ENCODE data around the gene WRAP53. TPM values are rescaled to one million over a fixed set of nuclear protein-coding genes. Genes with fewer than 3 reads are reported as not detected.

The WRAP53 gene
- total RNA-seq, 1 donor from 2014 or later: 13.4 TPM

DNA sequence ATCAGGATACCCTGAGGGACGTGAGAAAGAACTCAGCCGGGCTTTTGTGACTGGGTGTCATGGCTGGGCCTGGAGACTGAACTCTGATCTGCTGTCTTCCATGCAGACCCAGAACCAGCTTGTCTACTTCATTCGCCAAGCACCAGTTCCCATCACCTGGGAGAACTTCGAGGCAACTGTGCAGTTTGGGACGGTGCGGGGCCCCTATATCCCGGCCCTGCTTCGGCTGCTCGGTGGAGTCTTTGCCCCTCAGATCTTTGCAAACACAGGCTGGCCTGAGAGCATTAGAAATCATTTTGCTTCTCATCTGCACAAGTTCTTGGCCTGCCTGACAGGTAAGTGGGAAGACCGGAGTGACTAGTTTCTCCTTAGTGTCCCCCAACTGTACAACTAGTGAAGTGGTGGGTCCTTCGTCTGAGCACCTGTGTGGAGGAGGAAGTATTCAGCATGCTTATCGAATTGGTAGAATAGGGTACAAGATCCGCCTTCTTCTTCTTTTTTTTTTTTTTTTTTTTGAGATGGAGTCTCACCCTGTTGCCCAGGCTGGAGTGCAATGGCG lies 44.8 kb downstream of the WRAP53 start:
- TF ChIP-seq, protein P1, sequence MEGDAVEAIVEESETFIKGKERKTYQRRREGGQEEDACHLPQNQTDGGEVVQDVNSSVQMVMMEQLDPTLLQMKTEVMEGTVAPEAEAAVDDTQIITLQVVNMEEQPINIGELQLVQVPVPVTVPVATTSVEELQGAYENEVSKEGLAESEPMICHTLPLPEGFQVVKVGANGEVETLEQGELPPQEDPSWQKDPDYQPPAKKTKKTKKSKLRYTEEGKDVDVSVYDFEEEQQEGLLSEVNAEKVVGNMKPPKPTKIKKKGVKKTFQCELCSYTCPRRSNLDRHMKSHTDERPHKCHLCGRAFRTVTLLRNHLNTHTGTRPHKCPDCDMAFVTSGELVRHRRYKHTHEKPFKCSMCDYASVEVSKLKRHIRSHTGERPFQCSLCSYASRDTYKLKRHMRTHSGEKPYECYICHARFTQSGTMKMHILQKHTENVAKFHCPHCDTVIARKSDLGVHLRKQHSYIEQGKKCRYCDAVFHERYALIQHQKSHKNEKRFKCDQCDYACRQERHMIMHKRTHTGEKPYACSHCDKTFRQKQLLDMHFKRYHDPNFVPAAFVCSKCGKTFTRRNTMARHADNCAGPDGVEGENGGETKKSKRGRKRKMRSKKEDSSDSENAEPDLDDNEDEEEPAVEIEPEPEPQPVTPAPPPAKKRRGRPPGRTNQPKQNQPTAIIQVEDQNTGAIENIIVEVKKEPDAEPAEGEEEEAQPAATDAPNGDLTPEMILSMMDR (IDR thresholded peaks at IDR 0.05): no peak
- H3K4me1 Mint-ChIP-seq (ENCODE audit: unreplicated experiment): no peaks in the 10 kb centered on the region
- DNase-seq (ENCODE audit: extremely low spot score, unreplicated experiment): no peak
- H3K4me3 Mint-ChIP-seq (ENCODE audit: unreplicated experiment): no peak overlapping the region
- H3K36me3 Mint-ChIP-seq (ENCODE audit: unreplicated experiment): no peaks in the 10 kb centered on the region
- H3K9me3 Mint-ChIP-seq (ENCODE audit: unreplicated experiment): no peaks in the 10 kb centered on the region
- H3K27ac Mint-ChIP-seq (ENCODE audit: unreplicated experiment): no peak overlapping the region
- peaks cover 55% of the 10 kb centered on the region for H3K27me3 Mint-ChIP-seq (ENCODE audit: unreplicated experiment)

DNA sequence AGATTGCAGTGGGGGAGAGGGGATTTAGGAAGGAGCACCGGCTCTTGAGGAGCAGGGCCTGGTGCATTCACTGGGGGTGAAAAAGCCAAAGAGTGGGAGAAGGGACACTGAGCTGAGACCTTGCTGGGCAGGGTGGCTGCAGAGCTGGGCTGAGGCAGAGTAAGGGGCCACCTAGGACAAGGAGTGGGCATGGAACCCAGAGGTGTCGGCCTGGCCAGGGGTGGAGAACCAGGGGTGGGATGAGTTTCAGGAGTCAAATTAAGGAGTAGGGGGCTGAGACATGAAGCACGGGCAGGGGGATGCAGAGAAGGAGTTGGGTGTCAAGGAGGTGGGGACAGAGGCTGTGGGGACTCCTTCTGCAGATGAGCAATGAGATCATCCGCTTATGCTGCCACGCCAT lies 49.3 kb downstream of the WRAP53 start:
- Mint-ChIP-seq H3K36me3 (ENCODE audit: unreplicated experiment) (no peaks in the 10 kb centered on the region), H3K27me3 (ENCODE audit: unreplicated experiment) (peaks cover 56% of the 10 kb centered on the region), H3K27ac (ENCODE audit: unreplicated experiment) (no peak overlapping the region), H3K9me3 (ENCODE audit: unreplicated experiment) (no peaks in the 10 kb centered on the region), H3K4me3 (ENCODE audit: unreplicated experiment) (no peak overlapping the region), H3K4me1 (ENCODE audit: unreplicated experiment) (no peaks in the 10 kb centered on the region)
- no peak for DNase-seq (ENCODE audit: extremely low spot score, unreplicated experiment)
- TF ChIP-seq, protein P1 (IDR thresholded peaks at IDR 0.05): no peak

DNA sequence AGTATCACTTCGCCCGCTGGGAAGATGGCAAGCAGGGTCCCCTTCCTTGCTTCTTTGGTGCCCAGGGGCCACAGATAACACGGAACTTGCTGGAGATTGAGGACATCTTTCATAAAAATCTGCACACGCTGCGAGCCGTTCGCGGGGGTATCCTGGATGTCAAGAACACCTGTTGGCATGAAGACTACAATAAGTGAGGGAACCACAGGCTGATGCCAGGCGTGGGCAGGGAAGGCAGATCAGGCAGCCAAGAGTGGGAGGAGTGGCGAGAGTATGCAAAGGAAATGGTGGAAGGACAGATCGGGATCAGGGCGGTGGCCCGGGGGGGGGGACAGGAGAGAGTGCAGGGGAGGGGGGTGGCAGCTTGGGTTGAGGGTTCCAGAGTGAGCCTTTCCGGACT lies 51.5 kb downstream of the WRAP53 start:
- Mint-ChIP-seq H3K27me3 (ENCODE audit: unreplicated experiment) (peaks cover 37% of the 10 kb centered on the region), H3K27ac (ENCODE audit: unreplicated experiment) (no peak overlapping the region), H3K9me3 (ENCODE audit: unreplicated experiment) (no peaks in the 10 kb centered on the region), H3K4me3 (ENCODE audit: unreplicated experiment) (no peak overlapping the region), H3K36me3 (ENCODE audit: unreplicated experiment) (no peaks in the 10 kb centered on the region), H3K4me1 (ENCODE audit: unreplicated experiment) (no peaks in the 10 kb centered on the region)
- no peak for DNase-seq (ENCODE audit: extremely low spot score, unreplicated experiment)
- TF ChIP-seq, protein P1 (IDR thresholded peaks at IDR 0.05): no peak

DNA sequence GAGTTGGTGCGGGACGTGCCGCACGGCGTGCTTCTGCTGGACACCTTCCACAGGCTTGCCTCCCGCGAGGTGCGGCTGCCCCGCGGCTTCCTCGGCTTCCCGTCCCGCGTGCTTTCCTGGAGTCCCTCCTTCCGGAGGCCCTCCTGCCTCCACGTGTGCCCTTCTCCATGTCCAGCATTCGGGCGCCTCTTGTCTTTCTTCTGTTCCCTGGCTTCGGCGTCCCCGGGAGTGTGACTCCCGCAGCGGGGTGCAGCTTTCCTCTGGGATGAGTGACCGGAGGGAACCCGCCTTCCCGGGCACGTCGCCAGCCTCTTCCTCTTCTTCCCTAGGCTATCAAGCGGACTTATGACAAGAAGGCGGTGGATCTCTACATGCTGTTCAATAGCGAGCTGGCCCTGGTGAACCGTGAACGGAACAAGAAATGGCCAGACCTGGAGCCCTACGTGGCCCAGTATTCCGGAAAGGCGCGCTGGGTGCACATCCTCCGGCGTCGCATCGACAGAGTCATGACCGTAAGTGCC lies 52.3 kb downstream of the WRAP53 start:
- H3K4me3 Mint-ChIP-seq (ENCODE audit: unreplicated experiment): no peak overlapping the region
- no peaks in the 10 kb centered on the region for H3K36me3 Mint-ChIP-seq (ENCODE audit: unreplicated experiment)
- TF ChIP-seq, protein P1 (IDR thresholded peaks at IDR 0.05): no peak
- no peaks in the 10 kb centered on the region for H3K9me3 Mint-ChIP-seq (ENCODE audit: unreplicated experiment)
- peaks cover 3% of the 10 kb centered on the region for H3K4me1 Mint-ChIP-seq (ENCODE audit: unreplicated experiment)
- peaks cover 37% of the 10 kb centered on the region for H3K27me3 Mint-ChIP-seq (ENCODE audit: unreplicated experiment)
- H3K27ac Mint-ChIP-seq (ENCODE audit: unreplicated experiment): no peak overlapping the region
- no peak for DNase-seq (ENCODE audit: extremely low spot score, unreplicated experiment)

DNA sequence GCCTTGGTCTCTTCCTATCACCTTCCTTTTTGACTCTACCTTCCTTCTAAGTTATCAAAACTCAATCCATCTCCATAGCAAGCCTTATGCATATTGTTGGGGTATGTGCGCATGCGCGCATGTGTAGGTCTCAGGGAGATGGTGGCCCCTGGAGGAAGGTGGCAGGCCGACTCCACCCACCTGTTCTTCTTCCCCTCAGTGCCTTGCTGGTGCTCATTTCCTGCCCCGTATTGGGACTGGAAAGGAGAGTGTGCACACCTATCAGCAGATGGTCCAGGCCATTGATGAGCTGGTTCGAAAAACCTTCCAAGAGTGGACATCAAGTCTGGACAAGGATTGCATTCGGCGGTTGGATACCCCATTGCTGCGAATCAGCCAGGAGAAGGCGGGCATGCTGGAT lies 54.5 kb downstream of the WRAP53 start:
- no peak for DNase-seq (ENCODE audit: extremely low spot score, unreplicated experiment)
- Mint-ChIP-seq H3K4me1 (ENCODE audit: unreplicated experiment) (peaks cover 19% of the 10 kb centered on the region), H3K4me3 (ENCODE audit: unreplicated experiment) (no peak overlapping the region), H3K36me3 (ENCODE audit: unreplicated experiment) (no peaks in the 10 kb centered on the region), H3K27me3 (ENCODE audit: unreplicated experiment) (peaks cover 22% of the 10 kb centered on the region), H3K9me3 (ENCODE audit: unreplicated experiment) (no peaks in the 10 kb centered on the region), H3K27ac (ENCODE audit: unreplicated experiment) (no peak overlapping the region)
- TF ChIP-seq, protein P1 (IDR thresholded peaks at IDR 0.05): no peak

All from osteocyte (in vitro differentiated cells).